GM12878 (cell line): ENCODE data around the gene OGFR.

Experiments
- CTCF ChIP-seq, 3 experiments: IDR thresholded peaks in 2 of 3; conservative IDR thresholded peaks in 1 of 3; 2 replicates each; pipeline ENCODE4 v1.5.1; 2011; ENCODE audit warnings: low read depth in 3 of 3, low read length in 3 of 3, mild to moderate bottlenecking in 3 of 3, control low read depth in 2 of 3, moderate library complexity in 2 of 3, inconsistent platforms in 1 of 3, mixed read lengths in 1 of 3; ENCODE audit not compliant: control insufficient read depth in 2 of 3, insufficient read depth in 1 of 3; ENCODE audit errors: extremely low read depth in 1 of 3
- HDAC6 ChIP-seq: fragments of 200-600 bp; sonication (generic); IDR thresholded peaks from one replicate; pipeline ENCODE4 v1.8.0; 2017; ENCODE audit warnings: antibody characterized with exemption; ENCODE audit not compliant: unreplicated experiment
- MYC ChIP-seq: IDR thresholded peaks from 2 replicates; pipeline ENCODE4 v1.6.1; 2011; ENCODE audit warnings: mild to moderate bottlenecking, low read length, moderate library complexity, inconsistent platforms; ENCODE audit not compliant: insufficient read depth, insufficient replicate concordance, insufficient read length, severe bottlenecking
- NFIC ChIP-seq: IDR thresholded peaks from 2 replicates; pipeline ENCODE4 v1.6.1; 2012; ENCODE audit warnings: low read depth, mild to moderate bottlenecking, inconsistent platforms, low read length, moderate library complexity
- NR2C1 ChIP-seq: fragments of 450-650 bp; IDR thresholded peaks from 2 replicates; pipeline ENCODE4 v1.6.1; 2017; ENCODE audit warnings: antibody characterized with exemption, mild to moderate bottlenecking, moderate library complexity
- POLR2A ChIP-seq: IDR thresholded peaks from 2 replicates; pipeline ENCODE4 v1.6.1; 2011; ENCODE audit warnings: low read depth, mild to moderate bottlenecking, low read length
- SMAD1 ChIP-seq: fragments of 450-650 bp; IDR thresholded peaks from 2 replicates; pipeline ENCODE4 v1.6.1; 2018; ENCODE audit warnings: mild to moderate bottlenecking, low read depth; ENCODE audit not compliant: partially characterized antibody
- SP1 ChIP-seq: IDR thresholded peaks from one replicate; pipeline ENCODE4 v1.6.1; 2011; ENCODE audit warnings: low read depth, low read length
- YY1 ChIP-seq: IDR thresholded peaks from 2 replicates; pipeline ENCODE4 v1.6.1; 2011; ENCODE audit warnings: low read depth, mild to moderate bottlenecking, low read length

- TF ChIP-seq POLR2A = no peak
- TF ChIP-seq CTCF (IDR thresholded peaks at IDR 0.05 in 2 of 3, conservative IDR thresholded peaks at IDR 0.05 in 1 of 3; ENCODE audit: control insufficient read depth in 2 of 3, extremely low read depth in 1 of 3, insufficient read depth in 1 of 3, low read depth in 3 of 3, low read length in 3 of 3) = no peak
- no peak for TF ChIP-seq NFIC
- TF ChIP-seq MYC = no peak
- TF ChIP-seq YY1 = no peak
- no peak for TF ChIP-seq SMAD1
- TF ChIP-seq SP1 = no peak
- no peak for TF ChIP-seq NR2C1
- no peak for TF ChIP-seq HDAC6
Measured at GRCh38 chr20:62776035-62776691, 28.5 kb upstream of the OGFR start.
